Measurements from ENCODE around the gene RBM4.

DNA sequence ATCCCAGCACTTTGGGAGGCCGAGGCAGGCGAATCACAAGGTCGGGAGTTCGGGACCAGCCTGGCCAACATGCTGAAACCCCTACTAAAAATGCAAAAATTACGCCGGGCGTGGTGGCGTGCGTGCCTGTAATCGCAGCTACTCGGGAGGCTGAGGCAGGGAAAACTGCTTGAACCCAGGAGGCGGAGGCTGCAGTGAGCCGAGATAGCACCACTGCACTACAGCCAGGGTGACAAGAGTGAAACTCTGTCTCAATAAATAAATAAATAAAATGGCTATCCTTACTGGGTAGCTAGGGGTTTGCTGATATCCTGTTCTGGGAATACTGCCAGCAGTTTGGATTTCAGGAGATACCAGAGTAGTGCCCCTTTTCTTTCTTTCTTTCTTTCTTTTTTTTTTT, 24.4 kb upstream of the RBM4 start:
- TF ChIP-seq CTCF (IDR thresholded peaks at IDR 0.05; ENCODE audit: insufficient read depth, low read depth, low read length), result no peak
- no peak for TF ChIP-seq EZH2 (IDR thresholded peaks at IDR 0.05; ENCODE audit: insufficient read depth, low read length)
